Glutamatergic neuron (in vitro differentiated cells): ENCODE measurements around the gene ITGBL1. TPM values are rescaled to one million over a fixed set of nuclear protein-coding genes. Genes with fewer than 3 reads are reported as not detected.

Experiments
- DNase-seq: peaks from one replicate; pipeline ENCODE4 v3.0.0; 2022
- H3K27ac Mint-ChIP-seq: one replicate; pipeline ENCODE4 v1.8.0; 2020; ENCODE audit warnings: mild to moderate bottlenecking, mixed read lengths, inconsistent platforms; ENCODE audit not compliant: unreplicated experiment
- H3K27me3 Mint-ChIP-seq: one replicate; pipeline ENCODE4 v1.8.0; 2020; ENCODE audit warnings: mild to moderate bottlenecking, moderate library complexity, mixed read lengths, inconsistent platforms; ENCODE audit not compliant: unreplicated experiment
- H3K36me3 Mint-ChIP-seq: one replicate; pipeline ENCODE4 v1.8.0; 2020; ENCODE audit warnings: mild to moderate bottlenecking, mixed read lengths, inconsistent platforms; ENCODE audit not compliant: unreplicated experiment
- H3K4me1 Mint-ChIP-seq: one replicate; pipeline ENCODE4 v1.8.0; 2020; ENCODE audit warnings: mild to moderate bottlenecking, low read depth, mixed read lengths, inconsistent platforms; ENCODE audit not compliant: unreplicated experiment
- H3K4me3 Mint-ChIP-seq: one replicate; pipeline ENCODE4 v1.8.0; 2020; ENCODE audit warnings: mild to moderate bottlenecking, mixed read lengths, inconsistent platforms; ENCODE audit not compliant: unreplicated experiment
- H3K9me3 Mint-ChIP-seq: one replicate; pipeline ENCODE4 v1.8.0; 2020; ENCODE audit warnings: mild to moderate bottlenecking, moderate library complexity, mixed read lengths, inconsistent platforms; ENCODE audit not compliant: unreplicated experiment
- CTCF ChIP-seq: fragments of 200-600 bp; sonication (generic); IDR thresholded peaks from one replicate; pipeline ENCODE4 v1.5.0; 2021; ENCODE audit not compliant: partially characterized antibody, unreplicated experiment
- total RNA-seq: library from RNA; stranded (reverse); fragmentation: NEBNext Ultra II Directional; extraction: Animal tissue kit (Norgen Biotek cat#: 25700); gene quantifications from one replicate; pipeline ENCODE4 v1.2.1, GENCODE V29; 2021; ENCODE audit not compliant: unreplicated experiment

Gene ITGBL1
- total RNA-seq, 1 donor from 2014 or later: not detected

GRCh38 chr13:101465877-101466276 lies 13.4 kb downstream of the ITGBL1 start:
- no peak for TF ChIP-seq CTCF
- H3K27me3 Mint-ChIP-seq: no peaks in the 10 kb centered on the region
- H3K9me3 Mint-ChIP-seq: no peaks in the 10 kb centered on the region
- no peak for DNase-seq
- H3K36me3 Mint-ChIP-seq: no peaks in the 10 kb centered on the region
- H3K27ac Mint-ChIP-seq: no peak overlapping the region
- H3K4me1 Mint-ChIP-seq: no peaks in the 10 kb centered on the region
- H3K4me3 Mint-ChIP-seq: no peak overlapping the region

GRCh38 chr13:101467415-101467814 lies 14.9 kb downstream of the ITGBL1 start:
- TF ChIP-seq CTCF: no peak
- no peaks in the 10 kb centered on the region for H3K4me1 Mint-ChIP-seq

GRCh38 chr13:101473458-101473857 lies 21.0 kb downstream of the ITGBL1 start:
- Mint-ChIP-seq H3K4me3 (no peak overlapping the region), H3K27me3 (no peaks in the 10 kb centered on the region), H3K27ac (no peak overlapping the region), H3K9me3 (no peaks in the 10 kb centered on the region), H3K36me3 (no peaks in the 10 kb centered on the region), H3K4me1 (no peaks in the 10 kb centered on the region)
- no peak for DNase-seq
- TF ChIP-seq CTCF: no peak

More at GRCh38 chr13:101467415-101467814, 14.9 kb downstream of the ITGBL1 start:
- H3K36me3 Mint-ChIP-seq: no peaks in the 10 kb centered on the region
- H3K27ac Mint-ChIP-seq: no peak overlapping the region
- H3K27me3 Mint-ChIP-seq: no peaks in the 10 kb centered on the region
- H3K9me3 Mint-ChIP-seq: no peaks in the 10 kb centered on the region
- no peak overlapping the region for H3K4me3 Mint-ChIP-seq
- DNase-seq: no peak

- Mint-ChIP-seq H3K27me3 (no peaks in the 10 kb centered on the region), H3K36me3 (no peaks in the 10 kb centered on the region), H3K4me1 (no peaks in the 10 kb centered on the region), H3K9me3 (no peaks in the 10 kb centered on the region), H3K4me3 (no peak overlapping the region), H3K27ac (no peak overlapping the region)
- peak; percentile 41 for DNase-seq
- TF ChIP-seq CTCF: no peak
These were observed 22.0 kb downstream of the ITGBL1 start for GRCh38 chr13:101474419-101474957.

- Mint-ChIP-seq H3K4me1 (no peaks in the 10 kb centered on the region), H3K36me3 (no peaks in the 10 kb centered on the region), H3K27me3 (no peaks in the 10 kb centered on the region), H3K4me3 (no peak overlapping the region), H3K27ac (no peak overlapping the region), H3K9me3 (no peaks in the 10 kb centered on the region)
- DNase-seq: no peak
- TF ChIP-seq CTCF: peak; percentile 16
These were observed 23.1 kb downstream of the ITGBL1 start for GRCh38 chr13:101475536-101475935.
